CD4-positive, alpha-beta T cell treated with Interleukin-6 for 4 hours (primary cell): Measurements from ENCODE around the gene ALDH1A3.
A peak's percentile ranks its signal among the peaks of the same experiment; 100 is the strongest.

ENCODE experiments used
- DNase-seq: peaks from one replicate; pipeline ENCODE4 v3.0.0-alpha.2; 2020; ENCODE audit warnings: mixed read lengths

ALDH1A3 gene

DNA sequence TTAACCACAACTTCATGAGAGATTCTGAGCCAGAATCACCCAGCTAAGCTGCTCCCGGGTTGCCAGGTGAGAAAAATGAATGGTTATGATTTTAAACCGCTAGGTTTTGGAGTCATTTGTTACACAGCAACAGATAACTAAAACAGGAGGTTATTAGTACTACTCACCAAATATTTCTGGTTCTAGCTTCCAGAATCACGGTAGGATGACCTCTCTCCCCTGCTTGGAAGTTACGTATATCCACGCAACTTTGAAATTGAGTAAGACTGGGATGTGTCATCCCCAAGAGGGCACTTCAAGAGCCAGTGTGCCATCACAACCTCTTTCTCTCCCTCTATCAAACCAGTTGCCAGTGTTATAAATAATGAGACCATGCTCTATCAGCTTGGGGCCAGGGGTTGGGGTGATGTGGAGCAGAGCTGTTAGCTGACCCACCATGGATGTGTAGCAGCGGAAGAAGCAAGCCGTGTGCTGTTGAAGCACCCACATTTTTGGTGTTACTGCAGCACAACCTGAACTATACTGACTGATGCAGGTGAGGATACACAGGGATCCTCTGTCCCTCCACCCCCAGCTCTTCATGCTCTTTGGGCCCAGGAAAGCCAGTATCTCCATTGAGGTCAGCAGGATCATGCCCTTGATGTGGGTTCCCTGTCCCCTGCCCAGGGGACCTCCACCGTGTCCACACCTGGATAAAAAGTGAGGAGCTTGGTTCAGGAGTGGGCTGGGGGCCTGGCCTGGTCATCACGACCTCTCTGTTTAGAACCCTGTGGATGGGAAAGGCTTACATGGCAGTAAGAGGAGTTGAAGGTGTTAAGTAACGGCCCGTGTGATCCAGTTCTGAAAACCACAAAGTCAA, 19.4 kb upstream of the ALDH1A3 start:
- DNase-seq: no peak

DNA sequence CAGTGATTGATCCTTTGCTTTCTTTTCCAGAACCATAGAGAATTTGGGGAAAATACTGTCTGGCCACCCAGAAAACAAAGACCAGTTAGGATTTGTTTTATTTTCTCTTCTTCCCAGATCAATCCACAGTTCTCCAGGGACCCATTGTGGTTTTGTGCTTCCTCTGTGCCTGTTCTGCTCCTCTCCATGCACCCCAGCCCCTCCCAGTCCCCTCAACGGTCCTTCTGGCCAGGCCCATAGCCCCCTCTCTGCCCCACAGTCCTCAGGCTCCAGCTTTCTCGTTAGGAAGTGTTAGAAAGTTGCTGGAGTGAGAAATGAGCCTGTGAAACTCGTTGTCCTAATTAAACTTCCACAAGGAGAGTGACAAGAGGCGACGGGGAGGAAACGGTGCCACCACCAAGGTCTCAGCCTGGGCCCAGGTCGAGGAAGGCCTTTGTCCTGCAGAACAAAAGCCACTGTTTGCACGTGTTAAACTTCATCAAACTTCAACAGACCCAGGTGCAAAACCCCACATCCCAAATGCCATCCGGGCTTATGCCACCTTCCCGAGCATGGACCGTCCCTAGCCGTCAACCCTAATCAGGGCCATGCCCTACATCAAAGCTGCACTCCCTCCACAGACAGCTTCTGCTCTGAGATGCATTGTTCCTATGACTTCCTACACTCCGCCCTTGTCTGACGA, 18.7 kb upstream of the ALDH1A3 start:
- DNase-seq: no peak

DNA sequence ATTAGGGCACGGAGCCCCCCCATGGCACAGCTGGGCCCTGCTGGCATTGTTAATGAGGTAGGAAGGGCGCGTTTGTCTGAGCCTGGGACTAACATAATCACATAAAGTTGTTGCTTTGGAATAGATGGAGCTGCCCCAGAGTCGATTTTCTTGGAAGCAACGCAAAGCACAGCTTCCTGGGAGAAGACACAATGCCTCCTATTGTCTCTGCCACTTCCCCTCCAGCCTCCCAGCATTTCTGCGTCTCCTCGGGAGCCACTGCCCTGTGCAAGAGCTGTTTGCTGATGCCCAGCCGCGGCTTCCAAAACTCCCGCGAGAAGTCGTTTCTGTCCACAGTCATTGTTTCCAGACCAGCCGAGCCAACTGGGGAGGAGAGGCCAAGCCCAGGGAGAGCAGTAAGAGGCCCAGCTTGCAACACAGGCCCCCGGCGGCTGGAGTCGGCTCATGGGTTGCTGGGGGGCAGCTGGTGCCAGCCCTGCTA, 18.1 kb upstream of the ALDH1A3 start:
- DNase-seq: no peak

- DNase-seq: no peak
These were observed 17.5 kb upstream of the ALDH1A3 start for GRCh38 chr15:100862162-100862561.

GRCh38 chr15:100863075-100863795, 16.4 kb upstream of the ALDH1A3 start:
- no peak for DNase-seq

DNA sequence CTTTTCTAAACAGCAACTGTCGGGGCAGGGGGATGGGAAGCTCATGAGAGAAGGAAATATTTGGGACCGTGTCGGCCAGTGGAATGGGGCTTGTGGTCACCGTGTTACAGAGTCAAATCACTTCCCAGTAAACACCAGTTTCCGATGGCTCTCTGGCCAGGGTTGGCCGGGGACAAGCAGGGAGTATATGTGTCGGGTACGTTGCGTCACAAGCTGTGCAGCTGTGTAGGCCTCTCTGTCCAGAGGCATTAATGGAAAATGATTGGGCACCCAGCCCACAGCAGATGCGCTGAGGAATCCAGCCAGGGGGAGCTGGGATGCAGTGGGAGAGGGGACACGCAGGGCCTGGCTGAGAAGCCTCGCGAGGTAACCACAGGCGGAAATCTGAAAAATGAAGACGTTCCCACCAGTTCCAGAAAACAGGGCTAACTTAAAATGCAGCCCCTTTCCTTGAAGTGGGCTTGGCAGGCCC, 15.8 kb upstream of the ALDH1A3 start:
- no peak for DNase-seq

- no peak for DNase-seq
These were observed 13.0 kb upstream of the ALDH1A3 start for GRCh38 chr15:100866386-100867330.

GRCh38 chr15:100867433-100867832, 12.2 kb upstream of the ALDH1A3 start:
- no peak for DNase-seq

- DNase-seq: no peak
These were observed 10.3 kb upstream of the ALDH1A3 start for GRCh38 chr15:100869151-100869999.

DNA sequence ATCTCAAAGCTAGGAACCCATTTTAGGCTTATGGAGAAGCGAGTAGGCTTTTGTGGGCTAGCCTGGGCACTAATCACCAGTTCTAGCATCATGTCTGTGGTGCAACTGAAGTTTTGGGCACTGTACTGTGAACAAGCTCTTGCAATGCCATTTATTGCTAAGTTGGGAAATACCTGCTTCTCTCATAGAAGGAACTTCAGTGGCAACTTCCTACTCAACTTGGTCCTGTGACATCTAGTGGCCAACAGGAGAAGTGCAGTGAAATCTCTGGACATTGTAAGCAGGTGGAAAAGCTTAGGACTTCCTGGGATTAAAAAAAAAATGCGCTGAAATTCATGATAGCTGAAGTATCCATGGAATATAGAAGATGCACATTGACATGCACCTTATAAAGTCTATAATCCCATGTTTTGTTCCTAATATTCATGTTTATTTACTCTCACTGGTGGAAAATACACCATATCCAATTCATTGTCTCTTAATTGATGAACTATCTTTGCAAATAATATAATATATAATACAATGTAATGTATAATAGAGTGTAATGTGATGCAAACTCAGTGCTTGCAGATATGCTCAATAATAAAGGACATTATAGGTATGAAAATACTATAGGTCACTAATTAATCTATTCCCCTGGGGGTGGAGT, 6.5 kb upstream of the ALDH1A3 start:
- DNase-seq: peak; percentile 54

DNA sequence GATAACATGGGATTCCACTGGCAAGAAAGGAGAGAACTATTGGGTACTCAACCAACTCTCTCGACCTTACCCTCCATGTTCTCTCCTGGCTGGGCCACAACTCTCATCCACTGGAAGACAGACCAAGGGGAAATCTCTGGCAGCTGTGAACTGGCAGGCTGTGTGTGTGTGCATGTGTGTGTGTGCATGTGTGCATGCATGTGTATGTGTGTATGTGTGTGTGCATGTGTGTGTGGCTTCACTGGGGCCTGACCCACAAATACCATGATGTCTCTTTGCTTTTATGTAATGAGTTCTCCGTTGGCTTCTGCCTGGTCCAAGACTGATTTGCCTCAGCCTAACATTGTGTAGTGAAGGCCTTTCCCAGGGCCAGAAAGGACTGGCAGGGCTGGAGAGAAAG, 4.1 kb upstream of the ALDH1A3 start:
- DNase-seq: no peak

DNA sequence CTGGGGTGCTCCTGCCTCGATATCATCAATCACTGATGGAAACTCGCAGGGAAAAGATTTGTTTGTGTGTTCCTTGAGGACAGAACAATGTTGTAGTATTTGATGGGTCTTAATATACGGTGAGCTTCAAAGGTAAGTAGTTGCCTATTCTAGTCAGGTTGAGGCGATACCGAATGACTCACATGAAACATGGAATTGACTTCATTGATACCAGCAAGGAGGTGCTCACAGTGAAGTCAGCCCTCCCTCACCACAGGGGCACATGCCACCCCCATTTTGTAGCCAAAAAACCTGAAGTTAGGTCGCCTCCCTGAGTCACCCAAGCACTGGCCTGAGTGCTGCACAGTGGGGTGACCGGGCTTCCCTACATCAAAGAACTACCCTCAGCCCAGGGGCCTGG, 3.7 kb upstream of the ALDH1A3 start:
- no peak for DNase-seq

- DNase-seq: no peak
These were observed 2.1 kb upstream of the ALDH1A3 start for GRCh38 chr15:100877551-100877950.

DNA sequence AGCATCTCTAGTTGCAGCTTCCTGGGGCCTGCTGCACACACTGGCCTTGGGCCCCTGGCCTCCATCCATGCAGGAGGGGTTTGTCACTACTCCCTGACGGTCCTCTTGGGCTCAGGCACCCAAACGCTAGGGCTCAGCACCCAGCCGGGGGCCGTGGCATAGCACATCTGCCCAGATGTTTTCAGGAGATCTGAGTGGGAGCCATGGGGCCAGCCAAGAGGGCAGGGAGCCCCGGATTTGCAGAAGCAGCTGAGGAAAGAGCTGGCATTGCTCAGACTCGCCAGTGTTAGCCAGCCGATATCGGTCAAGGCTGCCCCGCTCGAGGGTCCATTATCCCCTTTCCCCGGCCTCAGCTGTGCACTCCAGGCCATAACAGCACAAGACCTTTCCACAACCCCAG, 1.5 kb upstream of the ALDH1A3 start:
- no peak for DNase-seq

DNA sequence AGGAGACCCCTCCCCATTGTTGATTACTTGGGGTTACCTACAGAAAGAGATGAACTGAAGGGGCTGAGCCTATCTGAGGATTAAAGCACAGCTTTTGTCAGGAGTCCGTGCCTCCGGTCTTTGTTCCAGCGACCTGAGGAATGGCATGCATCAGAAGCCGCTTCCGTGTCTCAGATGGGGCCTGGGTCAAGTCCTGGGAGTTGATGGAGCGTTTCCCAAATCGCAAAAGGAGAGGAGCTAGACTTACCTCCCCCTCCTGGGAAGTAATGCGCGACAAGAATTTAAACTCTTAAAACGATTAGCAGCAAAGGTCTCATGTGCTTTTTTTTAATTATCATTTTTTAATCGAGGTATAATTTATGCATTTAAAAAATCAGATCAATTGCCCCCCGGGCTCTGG, 983 bp upstream of the ALDH1A3 start:
- DNase-seq: no peak

- DNase-seq: no peak
These were observed 569 bp upstream of the ALDH1A3 start for GRCh38 chr15:100879061-100879463.

DNA sequence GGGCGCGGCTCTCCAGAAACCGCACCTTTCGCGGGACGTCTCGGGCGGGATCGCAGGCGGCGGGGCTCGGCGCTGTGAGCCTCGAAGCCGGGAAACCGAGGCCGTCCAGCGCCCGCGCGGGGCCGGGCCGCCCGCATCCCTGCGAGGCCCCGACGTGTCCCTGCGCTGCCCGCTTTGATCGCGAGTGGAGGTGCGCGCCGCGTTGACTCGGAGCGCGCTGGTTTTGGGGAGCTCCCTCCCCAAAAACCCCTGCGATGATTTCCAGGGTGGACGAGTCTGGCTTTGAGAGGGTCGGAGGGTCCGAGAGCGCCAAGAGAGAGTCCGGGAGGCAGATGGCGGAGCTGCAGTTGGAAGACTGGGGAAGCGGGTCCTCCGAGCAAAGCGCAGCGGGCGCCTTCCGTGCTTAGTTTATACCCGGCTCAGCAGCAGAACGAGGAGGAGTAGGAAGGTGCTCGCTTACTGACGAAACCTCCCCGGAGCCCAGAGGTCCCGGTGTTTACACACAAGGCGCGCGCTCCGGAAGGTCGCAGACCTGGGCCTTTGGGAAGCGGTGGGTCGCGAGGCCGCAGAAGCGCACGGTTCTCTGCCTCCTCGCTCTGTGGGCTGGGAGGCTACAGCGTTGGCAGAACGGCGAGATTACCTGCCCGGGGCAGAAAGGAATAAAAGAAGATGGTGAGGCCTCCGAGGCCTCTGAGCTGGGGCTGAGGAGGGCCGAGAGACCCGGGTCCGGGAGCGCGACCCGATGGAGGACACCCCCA, 687 bp downstream of the ALDH1A3 start:
- DNase-seq: no peak

DNA sequence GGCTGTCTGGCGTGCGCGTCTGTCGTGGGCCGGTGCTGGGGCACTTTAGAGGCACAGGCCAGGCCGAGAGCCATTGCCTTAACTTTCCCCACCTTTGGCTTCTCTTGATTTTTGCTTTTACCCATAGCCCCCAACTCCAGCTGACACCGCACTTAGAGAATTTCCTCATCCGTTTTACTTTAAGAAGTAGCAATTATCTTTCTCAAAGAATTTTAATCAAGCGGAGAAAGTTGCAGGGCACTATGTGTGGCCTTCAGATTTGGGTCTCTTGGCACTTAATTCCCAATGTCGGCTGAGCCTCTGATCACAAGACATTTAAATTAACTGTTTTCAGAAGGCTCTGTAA, 1.2 kb downstream of the ALDH1A3 start:
- DNase-seq: no peak

- no peak for DNase-seq
These were observed 2.1 kb downstream of the ALDH1A3 start for GRCh38 chr15:100881573-100882336.
